ENCODE measurements around the gene DUSP23. TPM values are rescaled to one million over a fixed set of nuclear protein-coding genes. Genes with fewer than 3 reads are reported as not detected.

Gene DUSP23
- polyA plus RNA-seq, 1 experiment = 22.8 TPM

DNA sequence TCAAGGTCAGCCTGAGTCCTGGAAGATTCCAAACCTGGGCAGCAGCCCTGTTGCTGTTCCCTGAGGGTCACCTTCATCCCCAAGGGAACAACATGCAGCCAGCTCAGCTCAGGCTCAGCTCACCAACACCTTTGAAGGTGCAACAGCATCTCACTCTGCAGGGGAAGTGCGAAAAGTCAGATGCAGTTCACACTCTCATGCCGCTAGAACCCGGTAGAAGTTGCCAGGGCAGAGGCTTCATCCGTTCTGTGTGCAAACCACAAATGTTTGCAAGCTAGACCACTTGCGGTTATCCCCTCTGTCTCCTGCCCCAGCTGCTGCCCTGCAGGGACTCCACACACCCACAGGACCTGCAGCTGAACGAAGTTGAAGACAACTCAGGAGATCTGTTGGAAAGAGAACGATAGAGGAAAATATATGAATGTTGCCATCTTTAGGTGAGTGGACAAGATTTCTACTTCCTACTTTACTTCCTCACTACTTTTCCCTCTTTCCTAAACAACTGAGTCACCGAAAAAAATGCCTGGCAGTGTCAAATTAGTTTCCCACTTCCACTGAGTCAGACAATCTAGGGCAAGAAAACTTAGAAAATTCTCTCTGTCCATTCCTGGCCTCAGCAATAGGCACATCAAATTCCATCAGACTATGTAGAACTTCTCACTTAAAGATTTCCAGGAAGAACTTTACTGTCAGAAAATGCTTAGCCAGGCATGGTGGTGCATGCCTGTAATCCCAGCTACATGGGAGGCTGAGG, 19.6 kb downstream of the DUSP23 start:
- Histone ChIP-seq H3K4me3 (ENCODE audit: low read depth, low read length) (no peak overlapping the region), H3K27me3 (ENCODE audit: control insufficient read depth, insufficient read depth, low read length) (peaks cover 8% of the 10 kb centered on the region), H3K36me3 (ENCODE audit: control insufficient read depth, insufficient read depth, low read length) (no peaks in the 10 kb centered on the region)
- DNase-seq (ENCODE audit: low read depth) = no peak
- TF ChIP-seq, protein P1, sequence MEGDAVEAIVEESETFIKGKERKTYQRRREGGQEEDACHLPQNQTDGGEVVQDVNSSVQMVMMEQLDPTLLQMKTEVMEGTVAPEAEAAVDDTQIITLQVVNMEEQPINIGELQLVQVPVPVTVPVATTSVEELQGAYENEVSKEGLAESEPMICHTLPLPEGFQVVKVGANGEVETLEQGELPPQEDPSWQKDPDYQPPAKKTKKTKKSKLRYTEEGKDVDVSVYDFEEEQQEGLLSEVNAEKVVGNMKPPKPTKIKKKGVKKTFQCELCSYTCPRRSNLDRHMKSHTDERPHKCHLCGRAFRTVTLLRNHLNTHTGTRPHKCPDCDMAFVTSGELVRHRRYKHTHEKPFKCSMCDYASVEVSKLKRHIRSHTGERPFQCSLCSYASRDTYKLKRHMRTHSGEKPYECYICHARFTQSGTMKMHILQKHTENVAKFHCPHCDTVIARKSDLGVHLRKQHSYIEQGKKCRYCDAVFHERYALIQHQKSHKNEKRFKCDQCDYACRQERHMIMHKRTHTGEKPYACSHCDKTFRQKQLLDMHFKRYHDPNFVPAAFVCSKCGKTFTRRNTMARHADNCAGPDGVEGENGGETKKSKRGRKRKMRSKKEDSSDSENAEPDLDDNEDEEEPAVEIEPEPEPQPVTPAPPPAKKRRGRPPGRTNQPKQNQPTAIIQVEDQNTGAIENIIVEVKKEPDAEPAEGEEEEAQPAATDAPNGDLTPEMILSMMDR (IDR thresholded peaks at IDR 0.05; ENCODE audit: insufficient read depth, low read depth, low read length) = no peak
- POLR2A ChIA-PET = no interaction called here
- CTCF ChIA-PET = interaction anchor here (1.6 to 18.1 kb wide), 9 partner anchors 11 to 207 kb away, joined by 4 to 590 read pairs (median 13); partner anchors contain the start of gene DUSP23

DNA sequence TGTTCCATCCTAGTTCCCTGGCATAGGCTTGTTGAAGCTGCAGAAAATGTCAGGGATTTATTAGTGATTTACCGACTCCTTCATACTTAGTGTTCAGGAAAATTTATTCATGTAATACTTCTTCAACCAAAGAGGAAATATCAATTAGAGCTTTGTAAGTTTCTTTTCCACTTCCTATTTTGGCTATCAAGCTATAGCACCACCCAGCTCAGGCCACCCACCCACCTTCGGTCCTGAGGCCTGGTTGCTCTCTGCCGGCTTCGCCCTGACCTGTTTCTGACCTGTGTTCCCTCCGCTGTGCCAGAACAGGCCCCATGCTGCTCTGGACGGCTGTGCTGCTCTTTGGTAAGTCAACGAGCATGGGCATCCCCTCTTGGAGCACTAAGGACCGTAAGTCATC, 21.3 kb downstream of the DUSP23 start, which contains the start of gene FCRL6:
TSS of gene FCRL6 (plus strand) at position 250 of the 400 bp plus-strand sequence. CDS start at position 315, 65 bp downstream.
- POLR2A ChIA-PET = no interaction called here
- Histone ChIP-seq H3K4me3 (ENCODE audit: low read depth, low read length) (no peak within 1 kb of the TSS), H3K27me3 (ENCODE audit: control insufficient read depth, insufficient read depth, low read length) (no peaks in the 10 kb centered on the region; the same call in 1 of the 2 replicates), H3K36me3 (ENCODE audit: control insufficient read depth, insufficient read depth, low read length) (no peaks in the 10 kb centered on the region)
- no peak for DNase-seq (ENCODE audit: low read depth)
- CTCF ChIA-PET = interaction anchor here (1.0 to 18.1 kb wide), 4 partner anchors 9 to 588 kb away, joined by 3 to 590 read pairs (median 4); no protein-coding TSS in a partner anchor
- TF ChIP-seq, protein P1 (IDR thresholded peaks at IDR 0.05; ENCODE audit: insufficient read depth, low read depth, low read length) = no peak

DNA sequence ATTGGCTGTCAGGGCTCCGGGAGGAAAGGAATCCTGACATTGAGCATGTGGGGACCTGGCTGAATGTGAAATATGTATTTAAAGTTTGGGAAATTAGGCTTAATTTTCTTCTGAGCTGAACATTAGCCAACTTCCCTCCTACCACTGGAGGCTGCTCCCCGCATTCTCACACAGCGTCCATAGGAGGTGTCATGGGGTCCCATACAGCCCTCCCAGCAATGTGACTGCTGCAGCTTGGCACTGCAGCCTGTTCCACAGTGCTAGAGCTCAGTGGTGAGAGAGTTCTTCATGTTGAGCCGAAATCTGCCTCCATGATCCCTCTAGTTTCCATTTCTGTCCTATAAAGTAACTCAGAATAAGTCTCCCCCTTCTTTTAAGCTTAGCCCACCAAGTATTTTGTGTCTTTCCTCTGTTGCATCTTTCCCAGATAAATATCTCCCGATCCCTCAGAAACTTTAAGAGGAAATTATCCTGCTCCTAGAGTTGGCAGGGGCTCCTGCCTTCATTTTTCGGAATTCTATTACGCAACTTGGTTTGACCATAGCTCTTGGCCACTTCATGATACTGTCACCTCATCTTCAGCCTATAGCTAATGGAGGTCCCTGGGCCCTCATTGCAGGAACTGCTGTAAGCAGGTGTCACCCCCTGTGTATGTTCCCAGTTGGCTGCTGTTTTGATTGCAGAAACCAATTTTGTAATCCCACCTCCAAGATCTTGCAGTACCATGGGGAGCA, 23.4 kb downstream of the DUSP23 start:
- Histone ChIP-seq H3K36me3 (ENCODE audit: control insufficient read depth, insufficient read depth, low read length) (no peaks in the 10 kb centered on the region), H3K4me3 (ENCODE audit: low read depth, low read length) (no peak overlapping the region), H3K27me3 (ENCODE audit: control insufficient read depth, insufficient read depth, low read length) (no peaks in the 10 kb centered on the region; the same call in 1 of the 2 replicates)
- TF ChIP-seq, protein P1 (IDR thresholded peaks at IDR 0.05; ENCODE audit: insufficient read depth, low read depth, low read length) = no peak
- DNase-seq (ENCODE audit: low read depth) = no peak
- POLR2A ChIA-PET = no interaction called here
- CTCF ChIA-PET = interaction anchor here (1.0 to 18.1 kb wide), 6 partner anchors 16 to 590 kb away, joined by 3 to 590 read pairs (median 4); partner anchors contain the start of gene DUSP23

DNA sequence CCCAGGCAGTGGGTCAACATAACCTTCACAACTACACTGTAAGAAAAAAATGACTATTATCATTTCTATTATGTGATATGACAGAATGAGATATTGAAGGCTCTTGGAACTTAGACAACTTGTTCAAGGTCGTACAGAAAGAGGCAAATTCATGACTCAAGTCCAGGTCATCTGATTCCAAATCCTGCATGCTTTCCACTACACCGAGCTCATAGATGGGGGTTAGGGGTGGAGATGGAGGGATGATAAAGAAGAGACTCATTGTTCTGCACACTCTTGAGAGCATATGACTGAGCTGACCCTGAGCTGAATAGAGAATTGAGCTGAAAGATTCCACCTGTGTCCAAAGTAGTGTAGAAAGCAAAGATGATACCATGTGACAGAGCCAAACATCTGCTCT, 24.2 kb downstream of the DUSP23 start:
- DNase-seq (ENCODE audit: low read depth) = no peak
- TF ChIP-seq, protein P1 (IDR thresholded peaks at IDR 0.05; ENCODE audit: insufficient read depth, low read depth, low read length) = no peak
- H3K27me3 ChIP-seq (ENCODE audit: control insufficient read depth, insufficient read depth, low read length) = no peaks in the 10 kb centered on the region; the same call in 1 of the 2 replicates
- H3K4me3 ChIP-seq (ENCODE audit: low read depth, low read length) = no peak overlapping the region
- CTCF ChIA-PET = interaction anchor here (1.0 to 18.1 kb wide), 4 partner anchors 21 to 203 kb away, joined by 3 to 590 read pairs (median 8); partner anchors contain the start of gene DUSP23
- POLR2A ChIA-PET = no interaction called here
- no peaks in the 10 kb centered on the region for H3K36me3 ChIP-seq (ENCODE audit: control insufficient read depth, insufficient read depth, low read length)

DNA sequence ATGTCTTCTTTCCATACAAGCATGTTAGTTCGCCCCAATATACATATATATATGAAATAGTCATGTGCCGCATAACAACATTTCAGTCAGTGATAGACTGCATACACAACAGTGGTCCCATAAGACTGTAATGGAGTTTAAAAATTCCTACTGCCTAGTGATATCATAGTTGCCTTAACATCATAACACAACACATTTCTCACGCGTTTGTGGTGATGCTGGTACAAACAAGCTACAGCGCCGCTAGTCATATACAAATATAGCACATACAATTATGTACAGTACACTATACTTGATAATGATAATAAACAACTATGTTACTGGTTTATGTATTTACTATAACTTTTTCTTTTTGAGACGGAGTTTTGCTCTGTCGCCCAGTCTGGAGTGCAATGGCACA, 35.2 kb downstream of the DUSP23 start:
- no peaks in the 10 kb centered on the region for H3K36me3 ChIP-seq (ENCODE audit: control insufficient read depth, insufficient read depth, low read length)
- no peak for DNase-seq (ENCODE audit: low read depth)
- POLR2A ChIA-PET = no interaction called here
- peaks cover 8% of the 10 kb centered on the region for H3K27me3 ChIP-seq (ENCODE audit: control insufficient read depth, insufficient read depth, low read length)
- H3K4me3 ChIP-seq (ENCODE audit: low read depth, low read length) = no peak overlapping the region
- CTCF ChIA-PET = interaction anchor here (2.6 kb wide), 1 partner anchor 17 kb away, joined by 16 read pairs; no protein-coding TSS in a partner anchor
- TF ChIP-seq, protein P1 (IDR thresholded peaks at IDR 0.05; ENCODE audit: insufficient read depth, low read depth, low read length) = no peak
